A549 treated with Mapracorat at 1 μM for 4 hours (cell line): Measurements from ENCODE around the gene DDX28. TPM values are rescaled to one million over a fixed set of nuclear protein-coding genes. Genes with fewer than 3 reads are reported as not detected.

Experiments used
- total RNA-seq: library from RNA; stranded (reverse); fragments of 200-300 nt; extraction: Qiagen RNA extraction; gene quantifications from 5 replicates; pipeline ENCODE4 v1.2.3, GENCODE V29; 2022

The DDX28 gene
- total RNA-seq, result 17.7 to 20.1 TPM (median 20.0 TPM) in 5 replicates

DNA sequence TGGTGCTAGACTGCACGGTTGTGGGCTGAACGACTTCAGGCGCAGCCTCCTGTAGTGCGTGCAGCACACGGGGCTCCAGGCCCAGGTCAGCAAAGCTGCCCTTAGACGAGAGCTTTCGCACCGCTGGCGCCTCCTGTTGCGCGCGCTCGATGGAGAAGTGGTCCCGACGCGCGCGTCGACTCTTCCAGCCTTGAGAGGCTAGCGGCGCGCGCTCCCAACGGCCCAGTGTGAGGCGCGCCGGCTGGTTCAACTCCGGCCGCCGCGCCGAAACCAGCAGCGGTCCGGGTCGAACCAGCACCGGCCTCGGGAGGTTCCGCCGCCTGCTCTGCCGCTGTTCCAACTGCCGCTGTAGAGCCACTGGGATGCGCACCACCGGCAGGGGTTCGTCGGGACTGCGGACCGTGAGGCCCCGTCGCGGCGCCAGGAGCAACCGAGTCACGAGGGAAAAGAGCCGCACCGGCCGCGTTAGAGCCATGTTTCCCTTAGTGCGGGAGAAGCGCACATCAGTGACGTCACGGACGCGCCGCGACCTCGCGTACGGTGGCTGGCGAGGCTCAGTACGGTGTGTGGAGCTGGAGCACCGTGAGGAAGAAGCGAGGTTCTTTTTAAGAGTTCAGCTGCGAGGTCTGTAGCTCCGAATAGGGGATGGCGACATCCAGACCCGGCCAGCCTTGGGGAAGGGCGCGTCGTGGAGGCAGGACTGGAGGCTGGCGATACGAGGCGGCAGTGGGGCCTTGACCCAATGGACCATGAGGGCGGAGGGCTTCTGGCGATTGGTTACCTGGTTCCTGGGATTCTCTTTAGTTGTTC, at the start of gene DDX28, which contains the start of gene DUS2:
Gene DDX28 (minus strand): TSS at position 505 of the 810 bp plus-strand sequence. CDS start 30 bp downstream, at position 475.
Gene DUS2 (plus strand): TSS at position 557 of the 810 bp plus-strand sequence. CDS start 14,740 bp downstream, outside the sequence.

DNA sequence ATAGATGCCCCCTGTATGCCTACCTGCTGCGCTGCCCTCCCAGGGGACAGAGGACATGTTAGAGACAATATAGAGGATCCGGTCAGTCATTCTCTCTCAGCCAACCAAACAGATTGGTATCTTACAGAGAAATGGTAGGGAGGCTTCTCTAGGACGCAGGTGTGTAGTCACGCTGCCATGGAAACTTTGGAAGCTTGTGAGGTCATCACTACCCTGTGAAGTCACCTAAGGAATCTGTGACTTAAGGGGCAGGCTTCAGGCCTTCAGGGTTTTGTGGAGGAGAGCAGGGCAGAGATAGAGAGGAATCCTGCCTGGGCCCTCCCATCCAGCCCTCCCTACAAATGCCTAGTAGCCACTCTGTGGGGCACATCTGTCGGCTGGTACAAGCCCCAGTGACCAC, 7.4 kb downstream of the DDX28 start, which contains the start of gene DPEP2NB:
Gene DPEP2NB (minus strand): TSS at position 231 of the 400 bp plus-strand sequence. CDS start 141 bp downstream, at position 90.

GRCh38 chr16:67998779-67999688, 24.0 kb downstream of the DDX28 start, which contains the start of gene DPEP2:
TSS of gene DPEP2 (minus strand) at chr16:67999484. CDS start at chr16:67993212, 6,272 bp downstream.

DNA sequence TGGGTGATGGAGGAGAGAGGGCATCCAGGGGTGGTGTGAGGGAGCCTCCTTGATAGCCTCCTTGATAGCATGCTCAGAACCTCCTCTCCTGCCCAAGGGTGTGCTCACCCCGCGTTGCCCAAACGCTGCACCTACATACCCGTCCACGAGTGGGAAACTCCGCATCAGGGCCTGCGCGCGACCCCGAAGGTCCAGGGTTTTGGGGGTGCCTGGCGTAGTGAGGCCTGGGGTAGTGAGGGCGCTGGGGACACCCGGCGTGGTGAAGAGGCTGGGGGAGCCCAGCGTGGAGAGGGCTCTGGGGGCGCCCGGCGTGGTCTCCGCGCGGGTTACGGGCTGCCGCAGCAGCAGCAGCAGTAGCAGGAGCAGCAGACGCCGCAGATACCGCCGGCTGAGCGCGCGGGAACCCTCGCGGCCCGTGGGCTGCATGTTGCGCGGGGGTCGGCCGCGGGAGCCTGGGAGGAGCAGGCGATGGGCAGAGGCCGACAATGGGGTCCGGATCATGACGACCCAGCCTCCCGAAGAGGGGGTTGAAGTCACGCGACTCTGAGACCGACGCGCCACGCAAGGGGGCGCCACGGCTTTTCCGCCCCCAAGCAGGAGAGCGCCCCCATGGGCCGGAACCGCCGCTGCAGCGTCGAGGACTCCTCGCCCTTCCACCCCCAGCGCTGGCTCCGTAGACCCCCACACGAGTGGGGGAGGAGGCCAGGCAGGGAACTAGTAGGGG, 42.9 kb downstream of the DDX28 start, which contains the start of gene DPEP3:
Gene DPEP3 (minus strand): TSS at position 545 of the 724 bp plus-strand sequence. CDS start 119 bp downstream, at position 426.

Other genes with a start within 250 kb of the DDX28 start
- 8.0 to 9.6 TPM (median 8.5 TPM) in 5 replicates for gene RANBP10, start 216.7 kb downstream of the DDX28 start, total RNA-seq
- gene TSNAXIP1, start 216.3 kb downstream of the DDX28 start, total RNA-seq, result 0.39 to 0.64 TPM (median 0.47 TPM) in 5 replicates
- 24.3 to 41.1 TPM (median 39.8 TPM) in 5 replicates for gene THAP11, start 180.9 kb downstream of the DDX28 start, total RNA-seq
- gene NUTF2, start 176.3 kb downstream of the DDX28 start, total RNA-seq, result 226 to 277 TPM (median 235 TPM) in 5 replicates
- 23.7 to 32.7 TPM (median 28.6 TPM) in 5 replicates for gene CENPT, start 175.5 kb downstream of the DDX28 start, total RNA-seq
- 53.8 to 72.4 TPM (median 64.2 TPM) in 5 replicates for gene EDC4, start 150.2 kb downstream of the DDX28 start, total RNA-seq
- 0.29 TPM in 1 of 5 replicates, not detected in the others for gene NRN1L, start 138.3 kb downstream of the DDX28 start, total RNA-seq
- gene PSKH1, start 130.0 kb downstream of the DDX28 start, total RNA-seq, result 11.1 to 17.4 TPM (median 14.4 TPM) in 5 replicates
- gene CTRL, start 91.4 kb downstream of the DDX28 start, total RNA-seq, result 1.3 to 1.9 TPM (median 1.4 TPM) in 5 replicates
- gene PSMB10, start 86.4 kb downstream of the DDX28 start, total RNA-seq, result 40.2 to 55.7 TPM (median 49.8 TPM) in 5 replicates
- gene LCAT, start 79.1 kb downstream of the DDX28 start, total RNA-seq, result 8.6 to 15.1 TPM (median 13.1 TPM) in 5 replicates
- 23.7 to 39.8 TPM (median 34.1 TPM) in 5 replicates for gene SLC12A4, start 54.6 kb downstream of the DDX28 start, total RNA-seq
- gene DPEP3, start 42.7 kb downstream of the DDX28 start, total RNA-seq, result not detected in 5 replicates
- not detected in 5 replicates for gene DPEP2, start 23.7 kb downstream of the DDX28 start, total RNA-seq
- gene DPEP2NB, start 7.3 kb downstream of the DDX28 start, total RNA-seq, result not detected in 5 replicates
- 14.5 to 17.1 TPM (median 16.6 TPM) in 5 replicates for gene DUS2, start 52 bp upstream of the DDX28 start, total RNA-seq
- gene NFATC3, start 62.1 kb upstream of the DDX28 start, total RNA-seq, result 12.3 to 15.2 TPM (median 14.4 TPM) in 5 replicates
- gene ESRP2, start 212.9 kb upstream of the DDX28 start, total RNA-seq, result 0.06 to 0.34 TPM (median 0.09 TPM) in 4 of 5 replicates, not detected in the other
- 14.4 to 16.7 TPM (median 14.7 TPM) in 5 replicates for gene PLA2G15, start 222.1 kb upstream of the DDX28 start, total RNA-seq
- gene SLC7A6, start 241.3 kb upstream of the DDX28 start, total RNA-seq, result 27.2 to 35.7 TPM (median 30.9 TPM) in 5 replicates